B cell (primary cell): ENCODE results near the gene TRAPPC12. TPM values are rescaled to one million over a fixed set of nuclear protein-coding genes. Genes with fewer than 3 reads are reported as not detected.

Source experiments
- ATAC-seq: fragments of 200-7000 bp; cut with Tn5 transposase; one replicate; pipeline ENCODE4 v1.10.0; 2021; ENCODE audit warnings: low read depth, mild to moderate bottlenecking, moderate number of reproducible peaks, moderate library complexity
- CTCF ChIA-PET: fragments of 350-600 bp; sonication (Branson Sonifier 250); formaldehyde crosslinking; loops from one replicate; lab custom pipeline; 2021; ENCODE audit warnings: antibody characterized with exemption, inconsistent platforms; lab: Charles Lee
- POLR2A ChIA-PET: fragments of 350-600 bp; sonication (Branson Sonifier 250); formaldehyde crosslinking; loops from one replicate; lab custom pipeline; 2021; ENCODE audit warnings: antibody characterized with exemption; lab: Charles Lee
- DNase-seq: peaks from one replicate; pipeline ENCODE4 v3.0.0; 2013
- H2AFZ ChIP-seq: 2 replicates; pipeline ENCODE4 v1.6.1; 2012; ENCODE audit warnings: mild to moderate bottlenecking, low read depth, low read length; ENCODE audit not compliant: insufficient read depth, poor library complexity, severe bottlenecking
- H3K27ac ChIP-seq, 2 donors: 1 replicate in 1 of 2; 2 replicates in 1 of 2; pipeline ENCODE4 v1.5.1; 2012 to 2013; ENCODE audit warnings: low read length in 2 of 2, mild to moderate bottlenecking in 2 of 2, moderate library complexity in 1 of 2
- H3K27me3 ChIP-seq, 4 experiments: fragments of 200-600 bp in 1 of 4; sonication (generic) in 1 of 4; replicated peaks in 1 of 4; 1 replicate in 2 of 4; 2 replicates in 2 of 4; pipeline versions ENCODE4 v1.6.1 to v1.7.0; 2013 to 2016; ENCODE audit warnings: low read length in 3 of 4, mild to moderate bottlenecking in 2 of 4, mixed read lengths in 1 of 4, moderate library complexity in 1 of 4; ENCODE audit not compliant: insufficient read depth in 4 of 4, control insufficient read depth in 3 of 4; ENCODE audit errors: control extremely low read depth in 1 of 4
- H3K36me3 ChIP-seq, 2 experiments: replicated peaks in 1 of 2; 1 replicate in 1 of 2; 2 replicates in 1 of 2; pipeline versions ENCODE4 v1.6.1 to v1.7.1; 2013; ENCODE audit warnings: low read length in 1 of 2; ENCODE audit not compliant: insufficient read depth in 2 of 2, control insufficient read depth in 1 of 2; ENCODE audit errors: control extremely low read depth in 1 of 2, extremely low read depth in 1 of 2
- H3K4me1 ChIP-seq, 2 donors: fragments of 200-600 bp in 1 of 2; sonication (generic) in 1 of 2; 1 replicate in 1 of 2; 2 replicates in 1 of 2; pipeline versions ENCODE4 v1.5.1 to v1.6.1; 2013 to 2017; ENCODE audit warnings: low read length in 2 of 2; ENCODE audit not compliant: control insufficient read depth in 2 of 2, insufficient read depth in 2 of 2
- H3K4me2 ChIP-seq: replicated peaks from 2 replicates; pipeline ENCODE3; 2012; ENCODE audit warnings: mild to moderate bottlenecking, low read depth, low read length; ENCODE audit not compliant: poor library complexity, severe bottlenecking
- H3K4me3 ChIP-seq, 5 experiments: fragments of 200-600 bp in 1 of 5; sonication (generic) in 1 of 5; 1 replicate in 3 of 5; 2 replicates in 2 of 5; pipeline versions ENCODE4 v1.5.1 to v1.7.0; 2011 to 2016; ENCODE audit warnings: low read length in 4 of 5, mild to moderate bottlenecking in 4 of 5, low read depth in 2 of 5, control low read depth in 1 of 5, moderate library complexity in 1 of 5; ENCODE audit not compliant: insufficient read depth in 1 of 5; ENCODE audit errors: control extremely low read depth in 1 of 5, extremely low read depth in 1 of 5
- H3K79me2 ChIP-seq: fragments of 200-600 bp; sonication (generic); one replicate; pipeline ENCODE4 v1.6.0; 2016; ENCODE audit warnings: low read length; ENCODE audit not compliant: control insufficient read depth, insufficient read depth
- H3K9ac ChIP-seq: fragments of 200-600 bp; sonication (generic); 2 replicates; pipeline ENCODE4 v1.6.1; 2017; ENCODE audit warnings: mild to moderate bottlenecking, low read length, moderate library complexity
- H3K9me3 ChIP-seq, 3 donors: one replicate each; pipeline versions ENCODE4 v1.6.1 to v1.7.1; 2013; ENCODE audit warnings: low read length in 2 of 3; ENCODE audit not compliant: control insufficient read depth in 2 of 3, insufficient read depth in 1 of 3; ENCODE audit errors: control extremely low read depth in 1 of 3
- H4K20me1 ChIP-seq: 2 replicates; pipeline ENCODE4 v1.6.0; 2012; ENCODE audit warnings: mild to moderate bottlenecking, low read length; ENCODE audit not compliant: insufficient read depth, control insufficient read depth, poor library complexity, severe bottlenecking
- H3K27ac Mint-ChIP-seq: one replicate; pipeline ENCODE4 v1.8.0; 2021; ENCODE audit warnings: mixed read lengths
- H3K27me3 Mint-ChIP-seq: one replicate; pipeline ENCODE4 v1.8.0; 2021; ENCODE audit warnings: mixed read lengths
- H3K4me1 Mint-ChIP-seq: one replicate; pipeline ENCODE4 v1.8.0; 2021; ENCODE audit warnings: mixed read lengths
- H3K4me3 Mint-ChIP-seq: one replicate; pipeline ENCODE4 v1.8.0; 2021; ENCODE audit warnings: mixed read lengths
- H3K9me3 Mint-ChIP-seq: one replicate; pipeline ENCODE4 v1.8.0; 2022; ENCODE audit warnings: mixed read lengths; ENCODE audit not compliant: insufficient read depth
- CTCF ChIP-seq: fragments of 200-600 bp; IDR thresholded peaks from one replicate; pipeline ENCODE4 v1.8.0; 2022; ENCODE audit warnings: antibody characterized with exemption, mild to moderate bottlenecking
- EZH2 ChIP-seq: IDR thresholded peaks from 2 replicates; pipeline ENCODE4 v1.6.1; 2012; ENCODE audit warnings: borderline replicate concordance, low read depth, mild to moderate bottlenecking, moderate library complexity, low read length; ENCODE audit not compliant: insufficient read depth, poor library complexity, severe bottlenecking
- WGBS: methylation state at CpG from one replicate; pipeline ENCODE4 v1.1.5; 2013; ENCODE audit warnings: missing lambda C conversion rate; ENCODE audit not compliant: insufficient coverage; 5-methylcytosine and 5-hydroxymethylcytosine counted together
- intact Hi-C: fragments of 100-400 bp; cut with micrococcal nuclease; formaldehyde crosslinking; loops from one replicate; pipeline ENCODE4 v1.10.0; 2022
- polyA plus RNA-seq: library from polyadenylated mRNA; depleted of rRNA; stranded (reverse); fragments of >200 nt; gene quantifications from 2 replicates; pipeline ENCODE4 v1.2.3, GENCODE V29; 2012
- total RNA-seq, 2 donors: library from RNA; stranded (reverse); fragments of 120-200 nt in 1 of 2; gene quantifications; 1 replicate in 1 of 2; 2 replicates in 1 of 2; pipeline versions ENCODE4 v1.2.3 to v1.2.4, GENCODE V29; 2013 to 2022

TRAPPC12 gene
- total and polyA plus RNA-seq, 2 donors (not counting 1 experiment from before 2014, with no cell fraction given) = 80.9 to 151 TPM

- CTCF ChIA-PET = interaction anchor here (1.1 to 1.7 kb wide), 2 partner anchors 9 to 33 kb away, joined by 3 to 5 read pairs; no protein-coding TSS in a partner anchor
- no peak for DNase-seq
- no peak for ATAC-seq
- Mint-ChIP-seq H3K4me3 (no peak overlapping the region), H3K4me1 (no peaks in the 10 kb centered on the region), H3K27me3 (no peaks in the 10 kb centered on the region), H3K9me3 (no peaks in the 10 kb centered on the region), H3K27ac (no peak overlapping the region)
- POLR2A ChIA-PET = no interaction called here
- Histone ChIP-seq H3K4me3 (no peak overlapping the region), H3K27ac (no peak overlapping the region), H4K20me1 (peaks cover 13% of the 10 kb centered on the region), H3K4me1 (no peaks in the 10 kb centered on the region), H3K79me2 (peaks cover 6% of the 10 kb centered on the region), H3K27me3 (no peaks in the 10 kb centered on the region), H3K9me3 (no peaks in the 10 kb centered on the region), H3K36me3 (peaks cover 2 to 66% of the 10 kb centered on the region in 2 experiments), H3K4me2 (no peak overlapping the region), H3K9ac (no peak overlapping the region), H2AFZ (no peak overlapping the region)
- intact Hi-C loops = no loop called here
- no peak for TF ChIP-seq CTCF
- TF ChIP-seq EZH2 = no peak
- no CpG with 5 or more reads among the region's 6 CpGs for WGBS
Measured at GRCh38 chr2:3429066-3429610, 49.6 kb downstream of the TRAPPC12 start.

GRCh38 chr2:3430172-3430571 lies 50.7 kb downstream of the TRAPPC12 start:
- H3K9me3 Mint-ChIP-seq = no peaks in the 10 kb centered on the region
- Histone ChIP-seq H3K27ac (no peak overlapping the region), H3K4me2 (no peak overlapping the region), H3K9me3 (no peaks in the 10 kb centered on the region), H3K79me2 (peaks cover 3% of the 10 kb centered on the region), H3K27me3 (no peaks in the 10 kb centered on the region), H3K4me1 (no peaks in the 10 kb centered on the region), H3K36me3 (peaks cover 2 to 61% of the 10 kb centered on the region in 2 experiments), H4K20me1 (peaks cover 5% of the 10 kb centered on the region), H3K4me3 (no peak overlapping the region), H3K9ac (no peak overlapping the region), H2AFZ (no peak overlapping the region)
- no peaks in the 10 kb centered on the region for H3K4me1 Mint-ChIP-seq
- DNase-seq (no peak), ATAC-seq (no peak)
- CTCF ChIA-PET = interaction anchor here (1.1 to 1.7 kb wide), 3 partner anchors 8 to 32 kb away, joined by 3 to 6 read pairs (median 5); no protein-coding TSS in a partner anchor
- H3K27ac Mint-ChIP-seq = no peak overlapping the region
- POLR2A ChIA-PET = no interaction called here
- no peak overlapping the region for H3K4me3 Mint-ChIP-seq
- TF ChIP-seq EZH2 (no peak), CTCF (no peak)
- no peaks in the 10 kb centered on the region for H3K27me3 Mint-ChIP-seq
- intact Hi-C loops = no loop called here
- WGBS = no CpG with 5 or more reads among the region's 6 CpGs
